ENCODE measurements around the gene TPRN. TPM values are rescaled to one million over a fixed set of nuclear protein-coding genes. Genes with fewer than 3 reads are reported as not detected.

TPRN gene
- total and polyA plus RNA-seq, 2 experiments from 2014 or later, result 6.4 to 29.2 TPM

- DNase-seq (ENCODE audit: low spot score), result peak; percentile 97
- no peaks in the 10 kb centered on the region for H3K36me3 ChIP-seq (ENCODE audit: insufficient read depth)
- no peaks in the 10 kb centered on the region for H3K9me2 ChIP-seq (ENCODE audit: insufficient read depth)
- H3K4me2 ChIP-seq, result peak within 1 kb of the TSS; percentile 98
- H3K4me1 ChIP-seq (ENCODE audit: insufficient read depth), result peaks cover 24% of the 10 kb centered on the region
- peaks cover 21% of the 10 kb centered on the region; the same call in 1 of the 2 replicates for H3F3A ChIP-seq (replicated peaks; ENCODE audit: low read depth)
- peaks cover 24% of the 10 kb centered on the region for H3K27me3 Mint-ChIP-seq (ENCODE audit: insufficient read depth, low read depth, poor library complexity)
- H4K20me1 ChIP-seq (replicated peaks; ENCODE audit: insufficient read depth), result peaks cover 14% of the 10 kb centered on the region
- peak; percentile 46 for ATAC-seq
- H3K4me3 ChIP-seq, result peak within 1 kb of the TSS; percentile 98
- peak within 1 kb of the TSS; percentile 93 for H3K27ac Mint-ChIP-seq
- no peaks in the 10 kb centered on the region for H3K9me3 Mint-ChIP-seq
- H2AFZ ChIP-seq, result peak within 1 kb of the TSS; percentile 97; the same call in 1 of the 2 replicates
- peaks cover 30% of the 10 kb centered on the region for H3K4me1 Mint-ChIP-seq
- peak within 1 kb of the TSS; percentile 80; the same call in 1 of the 2 replicates for H3K27ac ChIP-seq (ENCODE audit: low read depth)
- H3K79me2 ChIP-seq (replicated peaks; ENCODE audit: insufficient read depth), result peaks cover 42% of the 10 kb centered on the region
- no peak for TF ChIP-seq REST (IDR thresholded peaks at IDR 0.05; ENCODE audit: unreplicated experiment)
- peak; percentile 98 for TF ChIP-seq CREB1 (CRISPR knock-in tag; IDR thresholded peaks at IDR 0.05; ENCODE audit: low read depth)
- TF ChIP-seq ZNF462 (CRISPR knock-in tag; IDR thresholded peaks at IDR 0.05), result no peak
- TF ChIP-seq STAT1 (IDR thresholded peaks at IDR 0.05; ENCODE audit: unreplicated experiment), result no peak
- peak; percentile 82 for TF ChIP-seq ETS1 (IDR thresholded peaks at IDR 0.05)
- peak; percentile 86 for TF ChIP-seq POLR2AphosphoS5 (IDR thresholded peaks at IDR 0.05; ENCODE audit: low read depth)
- H3K4me3 Mint-ChIP-seq, result peak within 1 kb of the TSS; percentile 97
- no peaks in the 10 kb centered on the region for H3K27me3 ChIP-seq (ENCODE audit: insufficient read depth)
- peaks cover 28% of the 10 kb centered on the region for H3K36me3 Mint-ChIP-seq (ENCODE audit: low read depth)
Observed at GRCh38 chr9:137205126-137206069, 4.9 kb upstream of the TPRN start, which contains the start of the genes NDOR1 and TMEM203. NDOR1 (plus strand) TSS chr9:137205700; CDS start chr9:137205778, 78 bp downstream. TMEM203 (minus strand) TSS chr9:137205648; CDS start chr9:137205414, 234 bp downstream.

All from GM23338 (cell line).